ENCODE measurements around the gene PTX4. TPM values are rescaled to one million over a fixed set of nuclear protein-coding genes. Genes with fewer than 3 reads are reported as not detected.

PTX4 gene
- total RNA-seq, 1 experiment from 2014 or later = not detected

DNA sequence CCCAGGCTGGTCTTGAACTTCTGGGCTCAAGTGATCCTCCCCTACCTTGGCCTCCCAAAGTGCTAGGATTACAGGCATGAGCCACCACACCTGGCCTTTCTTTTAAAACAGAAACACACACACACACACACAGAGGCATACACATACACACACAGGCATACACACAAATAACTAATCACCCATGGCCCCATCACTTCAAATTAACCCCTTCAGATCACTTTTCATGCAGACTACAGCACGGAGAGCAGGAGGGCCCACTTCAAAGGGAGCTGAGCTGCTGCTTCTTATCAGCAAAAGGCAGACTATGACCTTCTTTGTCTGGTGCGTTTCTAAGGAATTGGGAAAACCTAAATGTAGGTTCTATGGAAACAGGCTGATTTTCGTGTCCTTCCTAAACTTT, 15.8 kb downstream of the PTX4 start:
- Histone ChIP-seq H3K4ac (ENCODE audit: low read depth, low read length) (no peak overlapping the region), H3K79me1 (ENCODE audit: insufficient read depth, low read depth, low read length, poor library complexity, severe bottlenecking) (peaks cover 12% of the 10 kb centered on the region), H3K79me2 (ENCODE audit: insufficient read depth, low read length) (peaks cover 18% of the 10 kb centered on the region; the same call in 1 of the 2 replicates), H3K9ac (ENCODE audit: extremely low read depth, insufficient read length, low read length) (no peak overlapping the region), H3K18ac (ENCODE audit: insufficient read length, low read depth, low read length) (no peak overlapping the region), H2AK5ac (ENCODE audit: insufficient read length, low read length) (no peak overlapping the region), H3K14ac (ENCODE audit: insufficient read depth, low read length) (no peak overlapping the region), H2BK20ac (ENCODE audit: low read depth, low read length, poor library complexity, severe bottlenecking) (no peak overlapping the region), H2BK120ac (ENCODE audit: low read depth, low read length, poor library complexity, severe bottlenecking) (no peak overlapping the region), H2BK5ac (ENCODE audit: insufficient read length, low read length) (no peak overlapping the region), H4K20me1 (ENCODE audit: control insufficient read depth, insufficient read depth, insufficient read length) (no peaks in the 10 kb centered on the region), H3K56ac (ENCODE audit: insufficient read length, low read depth, low read length) (no peak overlapping the region), H3K23ac (ENCODE audit: insufficient read length, low read depth, low read length) (no peak overlapping the region), H2AFZ (ENCODE audit: low read length) (no peak overlapping the region), H4K91ac (ENCODE audit: insufficient read length, low read depth, low read length) (no peak overlapping the region), H3K27me3 (ENCODE audit: insufficient read depth, low read length) (no peaks in the 10 kb centered on the region), H4K8ac (replicated peaks; ENCODE audit: insufficient read length, low read depth, low read length) (no peak overlapping the region), H2BK12ac (ENCODE audit: insufficient read length, low read depth, low read length) (no peak overlapping the region), H3K27ac (ENCODE audit: insufficient read length, low read depth, low read length) (no peak overlapping the region), H3K4me2 (ENCODE audit: insufficient read depth, insufficient read length, low read length) (no peak overlapping the region), H2BK15ac (ENCODE audit: low read depth, low read length) (no peak overlapping the region), H3K9me3 (ENCODE audit: control insufficient read depth, low read depth, low read length) (peaks cover 8% of the 10 kb centered on the region), H4K5ac (ENCODE audit: insufficient read length, low read depth, low read length) (no peak overlapping the region), H3K23me2 (ENCODE audit: insufficient read length, low read depth, low read length, poor library complexity, severe bottlenecking) (peaks cover 11% of the 10 kb centered on the region), H3T11ph (ENCODE audit: low read length) (no peak overlapping the region), H3K4me1 (ENCODE audit: insufficient read depth, low read length) (peaks cover 4% of the 10 kb centered on the region)
- peaks cover 17% of the 10 kb centered on the region for H3K27me3 Mint-ChIP-seq (ENCODE audit: low read depth)
- peaks cover 12 to 17% of the 10 kb centered on the region in 2 experiments for H3K9me3 Mint-ChIP-seq
- H3K4me3 Mint-ChIP-seq = peak overlapping the region; percentile 48 to 71
- H3K4me1 Mint-ChIP-seq = peaks cover 12 to 15% of the 10 kb centered on the region in 2 experiments
- no peak for DNase-seq
- peaks cover 0 to 2% (median 0%) of the 10 kb centered on the region in 3 experiments; a peak in 3 of 7 replicates for H3K36me3 Mint-ChIP-seq (ENCODE audit: insufficient read depth in 1 of 3, low read depth in 3 of 3)
- TF ChIP-seq, protein P1, sequence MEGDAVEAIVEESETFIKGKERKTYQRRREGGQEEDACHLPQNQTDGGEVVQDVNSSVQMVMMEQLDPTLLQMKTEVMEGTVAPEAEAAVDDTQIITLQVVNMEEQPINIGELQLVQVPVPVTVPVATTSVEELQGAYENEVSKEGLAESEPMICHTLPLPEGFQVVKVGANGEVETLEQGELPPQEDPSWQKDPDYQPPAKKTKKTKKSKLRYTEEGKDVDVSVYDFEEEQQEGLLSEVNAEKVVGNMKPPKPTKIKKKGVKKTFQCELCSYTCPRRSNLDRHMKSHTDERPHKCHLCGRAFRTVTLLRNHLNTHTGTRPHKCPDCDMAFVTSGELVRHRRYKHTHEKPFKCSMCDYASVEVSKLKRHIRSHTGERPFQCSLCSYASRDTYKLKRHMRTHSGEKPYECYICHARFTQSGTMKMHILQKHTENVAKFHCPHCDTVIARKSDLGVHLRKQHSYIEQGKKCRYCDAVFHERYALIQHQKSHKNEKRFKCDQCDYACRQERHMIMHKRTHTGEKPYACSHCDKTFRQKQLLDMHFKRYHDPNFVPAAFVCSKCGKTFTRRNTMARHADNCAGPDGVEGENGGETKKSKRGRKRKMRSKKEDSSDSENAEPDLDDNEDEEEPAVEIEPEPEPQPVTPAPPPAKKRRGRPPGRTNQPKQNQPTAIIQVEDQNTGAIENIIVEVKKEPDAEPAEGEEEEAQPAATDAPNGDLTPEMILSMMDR (conservative IDR thresholded peaks at IDR 0.05) = no peak
- WGBS (ENCODE audit: extremely low coverage, insufficient read length, low lambda C conversion rate) = no CpG with 5 or more reads among the region's 3 CpGs
- peak overlapping the region; percentile 14 to 42 (median 30); a peak in 3 of 7 replicates for H3K27ac Mint-ChIP-seq

Measured in H9 (cell line).